ENCODE measurements around the gene TPK1. TPM values are rescaled to one million over a fixed set of nuclear protein-coding genes. Genes with fewer than 3 reads are reported as not detected.

The TPK1 gene
- total RNA-seq, 4 donors from 2014 or later, result 8.0 to 15.6 (median 11.1) TPM

DNA sequence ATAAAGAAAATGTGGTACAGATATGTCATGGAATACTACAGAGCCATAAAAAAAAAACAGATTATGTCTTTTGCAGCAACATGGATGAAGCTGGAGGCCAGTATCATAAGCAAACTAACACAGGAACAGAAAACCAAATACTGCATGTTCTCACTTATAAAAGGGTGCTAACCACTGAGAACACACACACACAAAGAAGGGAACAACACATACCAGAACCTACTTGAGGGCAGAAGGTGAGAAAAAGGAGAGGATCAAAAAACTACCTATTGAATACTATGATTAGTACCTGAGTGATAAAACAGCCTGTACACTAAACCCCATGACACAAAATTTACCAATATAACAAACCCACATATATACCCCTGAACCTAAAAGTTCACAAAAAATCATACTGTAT lies 144.6 kb downstream of the TPK1 start:
- TF ChIP-seq, protein P1, sequence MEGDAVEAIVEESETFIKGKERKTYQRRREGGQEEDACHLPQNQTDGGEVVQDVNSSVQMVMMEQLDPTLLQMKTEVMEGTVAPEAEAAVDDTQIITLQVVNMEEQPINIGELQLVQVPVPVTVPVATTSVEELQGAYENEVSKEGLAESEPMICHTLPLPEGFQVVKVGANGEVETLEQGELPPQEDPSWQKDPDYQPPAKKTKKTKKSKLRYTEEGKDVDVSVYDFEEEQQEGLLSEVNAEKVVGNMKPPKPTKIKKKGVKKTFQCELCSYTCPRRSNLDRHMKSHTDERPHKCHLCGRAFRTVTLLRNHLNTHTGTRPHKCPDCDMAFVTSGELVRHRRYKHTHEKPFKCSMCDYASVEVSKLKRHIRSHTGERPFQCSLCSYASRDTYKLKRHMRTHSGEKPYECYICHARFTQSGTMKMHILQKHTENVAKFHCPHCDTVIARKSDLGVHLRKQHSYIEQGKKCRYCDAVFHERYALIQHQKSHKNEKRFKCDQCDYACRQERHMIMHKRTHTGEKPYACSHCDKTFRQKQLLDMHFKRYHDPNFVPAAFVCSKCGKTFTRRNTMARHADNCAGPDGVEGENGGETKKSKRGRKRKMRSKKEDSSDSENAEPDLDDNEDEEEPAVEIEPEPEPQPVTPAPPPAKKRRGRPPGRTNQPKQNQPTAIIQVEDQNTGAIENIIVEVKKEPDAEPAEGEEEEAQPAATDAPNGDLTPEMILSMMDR (IDR thresholded peaks at IDR 0.05; ENCODE audit: low read depth), result no peak

DNA sequence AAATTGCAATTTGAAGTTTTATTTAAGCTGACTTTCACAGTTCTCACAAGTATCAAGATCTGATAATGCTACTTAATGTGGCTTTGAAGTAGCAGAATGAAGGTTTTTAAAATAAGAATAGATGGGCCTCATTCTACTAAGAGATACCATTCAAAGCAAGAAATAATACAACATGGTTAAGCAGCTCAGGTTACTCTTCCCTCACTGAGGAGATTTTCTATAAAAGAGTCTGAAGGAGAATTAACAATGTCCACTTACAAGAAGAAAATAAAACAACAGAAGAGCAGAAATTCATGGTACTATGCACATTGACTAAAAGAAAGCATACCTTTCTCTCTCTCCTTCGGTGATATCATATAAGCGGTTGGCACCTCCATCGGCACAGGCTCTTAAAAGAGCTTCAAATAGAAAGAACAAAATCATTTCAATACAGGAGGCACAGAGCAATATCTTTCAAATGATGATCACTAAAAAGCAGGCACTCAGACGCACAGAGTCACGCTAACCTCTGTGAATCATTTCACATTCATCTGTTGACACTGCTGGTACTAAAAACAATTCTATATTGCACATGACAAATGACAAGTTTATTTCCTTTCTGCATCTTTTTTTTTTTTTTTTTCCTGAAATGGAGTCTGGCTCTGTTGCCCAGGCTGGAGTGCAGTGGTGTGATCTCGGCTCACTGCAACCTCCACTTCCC lies 153.1 kb downstream of the TPK1 start:
- TF ChIP-seq, protein P1 (IDR thresholded peaks at IDR 0.05; ENCODE audit: low read depth), result no peak

DNA sequence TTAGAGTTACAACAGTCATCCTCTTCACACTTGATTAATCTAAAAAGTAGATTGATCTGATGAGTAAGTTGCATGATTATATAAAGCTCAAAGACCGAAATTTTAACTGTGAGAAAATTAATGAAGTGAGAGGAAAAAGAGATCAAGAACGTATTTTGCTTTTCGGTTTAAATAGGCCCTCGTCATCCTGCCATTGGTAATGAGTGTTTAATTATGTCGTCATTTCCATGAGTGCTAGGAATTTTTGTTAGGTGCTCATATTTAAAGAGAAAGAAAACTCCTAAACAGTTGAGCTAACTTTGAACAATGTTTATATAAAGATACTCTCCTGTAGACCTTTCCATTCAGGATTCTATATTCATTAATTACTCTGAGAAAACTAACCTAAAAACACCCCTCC lies 159.4 kb downstream of the TPK1 start:
- TF ChIP-seq, protein P1 (IDR thresholded peaks at IDR 0.05; ENCODE audit: low read depth), result no peak

DNA sequence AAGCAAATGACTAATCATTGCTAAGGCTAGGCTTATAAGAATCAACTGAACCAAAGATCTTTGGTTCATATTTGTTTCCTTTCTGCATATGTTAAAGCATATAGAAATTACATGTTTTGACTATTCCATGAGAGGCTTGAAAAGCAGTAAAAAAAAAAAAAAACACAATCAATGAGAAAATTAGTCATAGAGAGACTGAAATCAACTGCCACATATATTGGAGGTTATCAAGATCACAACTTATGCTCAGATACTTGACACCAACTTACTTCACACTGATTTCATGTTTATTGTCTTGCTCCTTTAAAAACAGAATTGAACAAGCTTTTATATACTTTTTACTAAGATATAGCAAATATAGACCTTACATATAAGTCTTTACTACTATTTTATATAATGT lies 161.3 kb downstream of the TPK1 start:
- TF ChIP-seq, protein P1 (IDR thresholded peaks at IDR 0.05; ENCODE audit: low read depth), result no peak

DNA sequence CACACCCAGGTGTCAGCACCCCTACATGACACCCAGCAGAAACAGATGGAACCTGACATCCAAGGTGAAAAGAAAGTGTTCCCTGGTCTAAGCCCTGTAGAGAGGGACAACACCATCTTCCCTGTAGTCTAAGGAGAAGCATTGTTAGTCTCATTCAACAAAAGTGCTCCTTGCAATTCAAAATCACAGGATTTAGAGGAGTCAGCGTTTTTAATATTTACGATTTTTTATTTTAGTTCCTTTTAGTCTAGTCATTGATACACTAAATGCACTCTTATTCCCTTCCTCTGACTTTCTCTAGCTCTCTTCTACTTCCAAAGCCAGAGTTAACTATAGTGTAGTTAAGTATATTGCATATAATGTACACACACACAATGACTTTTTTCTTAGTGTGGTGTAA lies 163.0 kb downstream of the TPK1 start:
- TF ChIP-seq, protein P1 (IDR thresholded peaks at IDR 0.05; ENCODE audit: low read depth), result no peak

DNA sequence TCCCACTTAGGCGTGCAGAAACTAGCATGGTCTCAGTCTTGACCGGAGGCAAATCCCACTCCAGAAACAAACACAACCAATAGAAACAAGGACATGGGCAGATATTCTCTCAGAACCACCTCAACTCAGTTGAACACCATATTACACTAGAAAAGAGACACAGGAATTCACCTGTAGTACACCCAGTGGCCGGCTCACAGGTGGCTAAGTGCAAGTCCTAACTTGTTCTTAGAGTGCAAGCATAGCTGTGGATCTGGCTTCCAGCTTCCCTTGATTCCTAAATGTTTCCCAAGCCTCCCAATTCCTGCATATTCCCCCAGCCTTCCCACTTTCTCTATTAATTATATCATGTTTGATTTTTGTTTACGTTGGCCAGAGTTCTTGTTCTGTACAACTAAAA lies 164.4 kb downstream of the TPK1 start:
- TF ChIP-seq, protein P1 (IDR thresholded peaks at IDR 0.05; ENCODE audit: low read depth), result no peak

DNA sequence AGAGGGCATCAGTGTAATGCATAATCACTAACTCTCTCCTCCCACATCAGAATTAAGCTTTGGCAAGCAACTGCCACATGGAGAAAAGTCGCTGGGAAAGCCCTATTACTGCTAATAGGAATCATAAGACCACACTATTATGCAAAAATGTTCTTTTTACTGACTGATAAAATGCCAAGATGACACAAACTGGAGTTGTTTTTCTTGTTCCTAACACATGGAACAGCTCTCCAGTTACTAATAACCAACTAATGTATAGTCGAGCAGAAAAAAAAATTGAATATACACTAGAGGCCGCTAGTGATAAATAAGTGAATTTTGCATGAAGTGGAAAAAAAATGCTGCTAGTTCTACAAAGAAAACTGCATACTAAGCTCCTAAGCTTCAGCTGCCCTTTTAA lies 165.6 kb downstream of the TPK1 start:
- TF ChIP-seq, protein P1 (IDR thresholded peaks at IDR 0.05; ENCODE audit: low read depth), result no peak
